GM19467 (cell line): ENCODE measurements around the gene DNAH17.

Experiments used
- ATAC-seq: cut with Tn5 transposase; IDR thresholded peaks from one replicate; pipeline ENCODE4 v1.9.1; 2021; ENCODE audit warnings: mild to moderate bottlenecking, moderate library complexity; ENCODE audit not compliant: unreplicated experiment

DNAH17 gene

DNA sequence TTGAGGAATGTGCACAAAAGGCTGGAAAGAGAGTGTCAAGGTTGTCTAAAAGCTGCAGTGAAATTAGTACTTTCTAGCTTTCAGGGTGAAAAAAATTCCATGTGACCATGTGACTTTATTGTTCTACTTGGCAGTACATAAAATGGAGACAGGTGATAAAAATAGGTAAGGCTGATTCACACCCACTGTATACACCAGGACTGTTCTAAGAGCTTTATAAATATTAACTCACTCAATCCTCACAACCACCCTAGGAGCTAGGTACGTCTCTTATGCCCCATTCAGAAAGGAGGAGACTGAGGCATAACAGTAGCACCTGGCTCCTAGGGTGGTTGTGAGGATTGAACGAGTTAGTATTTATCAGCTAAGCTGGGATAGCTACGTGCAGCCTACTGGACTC lies 28.2 kb upstream of the DNAH17 start:
- ATAC-seq = no peak

DNA sequence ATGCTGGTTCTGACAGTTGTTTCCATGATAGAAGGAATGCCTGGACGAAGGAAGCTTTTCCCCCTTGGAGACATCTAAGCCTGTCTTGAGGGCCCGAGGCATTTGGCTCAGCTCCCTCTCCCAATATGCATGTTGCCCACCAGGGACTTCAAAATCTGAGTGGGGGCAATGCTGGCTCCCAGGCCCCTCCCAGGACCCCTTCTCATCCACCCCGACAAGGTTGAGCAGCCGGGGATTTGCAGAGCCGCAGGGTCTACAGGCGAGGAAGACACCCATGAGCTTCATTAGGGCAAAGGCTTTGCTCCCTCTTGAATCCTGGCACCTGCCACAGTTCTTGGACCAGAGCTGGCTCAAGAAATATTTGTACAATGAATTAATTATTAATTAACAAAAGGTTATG lies 25.1 kb upstream of the DNAH17 start:
- no peak for ATAC-seq

DNA sequence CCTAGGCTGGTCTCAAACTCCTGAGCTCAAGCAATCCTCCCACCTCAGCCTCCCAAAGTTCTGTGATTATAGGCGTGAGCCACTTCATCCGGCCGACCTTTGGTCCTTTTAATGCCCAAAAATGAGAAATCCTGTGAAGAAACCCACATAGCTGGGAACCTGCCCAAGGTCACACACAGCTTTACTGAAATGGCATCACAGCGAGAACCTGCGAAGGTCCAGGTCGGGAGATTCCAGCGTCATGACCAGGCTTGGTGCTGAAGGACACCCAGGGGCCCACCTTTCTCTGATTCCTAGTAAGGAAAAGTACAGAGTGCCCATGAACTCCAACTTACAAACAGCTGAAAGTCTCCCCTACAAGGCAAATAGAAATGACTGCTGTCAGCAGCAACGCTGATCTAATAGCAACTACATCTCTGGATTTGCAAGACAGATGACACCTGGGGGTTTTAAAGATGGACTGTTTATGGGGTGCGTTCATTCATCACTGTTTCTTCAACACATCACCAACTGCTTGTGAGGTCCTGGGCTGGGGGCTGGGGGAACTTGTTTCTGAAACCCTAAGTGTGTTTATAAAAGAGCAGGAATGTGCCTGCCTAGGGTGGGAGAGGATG lies 24.5 kb upstream of the DNAH17 start:
- ATAC-seq = no peak

DNA sequence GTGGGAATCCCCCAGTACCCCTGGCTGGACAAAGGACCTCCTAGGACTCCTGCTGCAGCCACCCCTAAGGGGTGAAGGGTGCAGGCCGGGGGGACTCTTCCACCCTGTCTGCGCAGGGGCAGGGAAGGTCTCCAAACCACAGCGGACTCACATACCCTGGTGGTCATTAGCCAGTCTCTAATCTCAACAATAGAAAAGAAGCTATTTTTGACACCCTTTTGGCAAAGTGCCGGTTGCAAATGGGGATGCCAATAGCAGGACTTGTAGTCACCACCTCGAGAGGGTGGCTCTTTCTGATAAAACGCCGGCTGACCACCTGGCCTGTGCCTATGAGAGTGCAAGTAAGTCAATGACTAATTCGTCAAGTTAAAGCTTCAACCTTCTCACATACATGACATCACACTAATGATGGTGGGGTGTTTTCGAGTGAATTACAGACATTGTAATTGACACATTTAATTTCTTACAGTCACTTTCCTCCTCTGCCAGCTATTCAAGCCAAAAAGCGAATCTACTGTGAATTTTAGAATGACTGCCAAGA lies 23.1 kb upstream of the DNAH17 start:
- ATAC-seq = no peak

DNA sequence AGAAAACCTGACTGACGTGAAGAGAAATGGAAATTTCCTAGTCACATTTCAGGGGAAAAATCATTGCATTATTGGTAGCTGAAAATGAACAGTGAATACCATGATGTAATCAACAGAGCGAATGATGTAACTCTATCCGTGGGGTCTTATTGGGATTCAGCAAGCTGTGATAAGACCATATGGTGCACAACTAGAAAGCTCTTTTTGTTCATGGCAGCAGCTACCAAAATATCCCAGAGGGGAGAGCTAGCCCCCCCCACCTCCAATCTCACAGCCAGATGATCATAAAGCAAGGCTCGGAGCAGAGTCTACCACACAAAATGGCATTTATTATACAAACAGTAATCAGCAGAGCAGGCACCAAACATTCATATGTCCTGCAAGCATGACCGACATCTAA lies 22.2 kb upstream of the DNAH17 start:
- ATAC-seq = no peak

DNA sequence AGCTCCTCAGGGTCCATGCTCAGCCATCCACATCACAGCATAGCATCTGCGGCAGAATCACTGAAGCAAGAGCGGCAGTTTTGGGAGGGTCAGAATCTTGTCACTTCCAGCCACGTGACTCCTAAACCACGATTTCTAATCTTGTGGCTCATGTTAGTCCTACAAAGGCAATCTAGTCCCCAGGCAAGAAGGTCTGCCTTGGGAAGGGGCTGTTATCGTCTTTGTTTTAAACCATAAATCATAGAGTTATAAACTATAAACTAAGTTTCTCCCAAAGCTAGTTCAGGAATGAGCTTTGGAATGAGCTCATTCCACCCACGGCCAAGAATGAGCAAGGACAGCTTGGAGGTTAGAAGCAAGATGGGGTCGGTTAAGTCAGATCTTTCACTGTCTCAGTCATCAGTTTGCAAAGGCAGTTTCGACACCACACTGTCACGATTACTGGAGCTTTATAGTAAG lies 20.8 kb upstream of the DNAH17 start:
- ATAC-seq = no peak

DNA sequence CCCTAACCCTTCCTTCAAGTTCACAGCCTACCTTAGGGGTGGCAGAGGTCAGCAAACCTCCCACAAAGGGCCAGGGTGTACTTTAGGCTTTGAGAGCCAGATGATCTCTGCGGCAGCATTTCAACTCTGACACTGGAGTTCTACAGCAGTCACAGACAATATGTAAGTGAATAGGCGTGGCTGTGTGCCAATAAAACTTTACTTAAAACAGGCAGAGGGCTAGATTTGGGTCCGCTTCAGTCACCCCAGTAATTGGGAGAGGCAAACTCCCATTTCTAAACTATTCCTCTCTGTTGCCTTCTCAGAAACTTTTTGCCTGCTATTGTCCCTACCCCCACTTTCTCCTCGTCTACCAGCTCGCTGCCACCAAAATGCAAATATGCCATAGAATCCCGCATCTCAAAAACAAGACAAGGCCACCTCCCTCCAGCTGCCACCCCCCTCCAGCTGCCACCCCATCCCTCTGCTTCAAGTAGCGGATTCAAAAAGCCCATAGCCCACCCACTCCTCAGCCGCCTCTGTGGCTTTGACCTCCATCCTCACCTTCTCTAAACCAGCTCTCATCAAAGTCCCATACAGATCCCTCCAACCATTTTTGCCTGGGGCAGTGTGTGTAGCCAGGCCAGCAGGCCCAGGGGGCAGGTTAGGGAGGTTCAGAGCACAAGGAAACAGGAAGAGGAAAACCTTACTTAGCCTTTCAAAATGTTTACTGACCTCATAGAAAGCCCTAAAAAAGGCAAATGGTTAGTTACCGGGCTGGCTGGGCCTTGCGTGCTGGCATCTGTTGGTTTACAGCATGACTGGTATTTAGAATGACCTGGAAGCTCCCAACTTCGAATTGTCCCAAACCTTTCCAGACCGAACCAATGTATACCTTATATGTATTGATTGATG lies 19.9 kb upstream of the DNAH17 start:
- no peak for ATAC-seq

DNA sequence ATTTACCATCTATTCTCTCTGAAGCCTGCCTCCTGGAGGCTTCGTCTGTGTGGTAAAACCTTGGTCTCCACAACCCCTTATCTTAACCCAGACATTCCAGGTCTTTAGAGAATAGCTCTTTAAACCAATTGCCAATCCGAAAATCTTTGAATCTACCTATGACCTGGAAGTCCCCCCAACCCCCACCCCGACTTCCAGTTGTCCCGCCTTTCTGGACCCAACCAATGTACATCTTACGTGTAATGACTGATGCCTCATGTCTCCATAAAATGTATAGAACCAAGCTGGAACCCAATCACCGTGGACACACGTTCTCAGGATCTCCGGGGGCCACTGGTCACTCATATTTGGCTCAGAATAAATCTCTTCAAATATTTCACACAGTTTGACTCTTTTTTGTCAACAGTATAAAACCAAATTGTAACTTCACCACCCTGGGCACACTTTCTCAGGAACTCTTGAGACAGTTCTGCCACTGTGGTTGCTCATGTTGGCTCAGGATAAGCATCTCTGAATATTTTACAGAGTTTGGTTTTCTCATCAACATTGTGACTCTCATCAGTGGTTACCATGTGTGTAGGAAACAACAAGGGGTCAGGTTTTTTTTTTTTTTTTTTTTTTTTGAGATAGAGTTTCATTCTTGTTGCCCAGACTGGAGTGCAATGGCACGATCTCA lies 18.1 kb upstream of the DNAH17 start:
- ATAC-seq = no peak

DNA sequence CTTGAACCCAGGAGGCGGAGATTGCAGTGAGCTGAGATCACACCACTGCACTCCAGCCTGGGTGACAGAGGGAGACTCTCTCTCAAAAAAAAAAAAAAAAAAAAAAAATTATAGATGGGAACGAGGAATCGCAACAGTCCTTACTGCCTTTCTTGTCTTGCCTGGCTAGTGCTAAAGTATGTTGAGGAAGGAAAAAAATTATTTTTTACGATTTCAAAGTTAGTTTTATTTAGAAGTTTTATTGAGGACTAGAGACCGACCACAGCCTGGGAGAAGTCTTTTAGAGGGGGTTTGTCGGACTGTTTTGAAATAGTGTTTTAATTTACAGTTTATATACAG lies 15.8 kb upstream of the DNAH17 start:
- ATAC-seq = no peak

DNA sequence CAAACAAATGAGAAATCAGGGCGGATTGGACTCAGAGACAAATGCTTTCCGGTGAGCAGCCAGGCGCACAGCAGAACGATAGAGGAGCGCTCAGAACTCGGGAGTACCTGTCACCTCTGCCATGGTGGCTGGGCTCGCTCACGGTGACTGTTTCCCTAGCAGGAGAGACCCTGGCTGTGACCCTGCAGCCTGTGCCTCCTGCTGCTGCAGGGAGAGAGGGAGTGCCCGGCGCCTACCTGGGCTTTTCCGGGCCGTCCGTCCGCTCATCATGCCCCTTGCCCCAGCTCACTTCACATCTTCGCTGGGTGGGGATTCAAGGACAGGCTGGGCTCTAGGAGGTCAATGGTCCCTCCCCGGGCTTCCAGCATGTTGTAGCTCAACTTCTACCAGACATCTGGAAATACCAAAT lies 14.1 kb upstream of the DNAH17 start:
- ATAC-seq = no peak

DNA sequence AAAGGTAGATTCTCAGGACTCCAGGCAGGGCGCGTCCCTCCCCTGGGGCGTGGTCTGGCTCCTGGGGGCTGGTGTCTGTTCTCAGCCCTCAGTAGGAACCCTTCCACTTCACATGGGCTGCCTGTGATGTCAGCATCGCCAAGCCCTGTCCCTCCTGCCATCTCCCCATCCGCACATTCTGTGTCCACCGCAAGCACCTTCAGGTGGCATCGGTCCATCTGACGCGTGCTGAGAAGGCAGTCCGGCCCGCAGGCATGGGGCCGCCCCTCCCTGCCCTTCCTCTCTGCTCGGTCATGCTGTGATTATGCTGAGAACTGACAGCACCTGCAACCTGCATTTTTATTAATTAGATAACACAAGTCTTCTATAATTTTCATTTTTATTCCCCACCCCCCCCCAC lies 12.7 kb upstream of the DNAH17 start:
- no peak for ATAC-seq

DNA sequence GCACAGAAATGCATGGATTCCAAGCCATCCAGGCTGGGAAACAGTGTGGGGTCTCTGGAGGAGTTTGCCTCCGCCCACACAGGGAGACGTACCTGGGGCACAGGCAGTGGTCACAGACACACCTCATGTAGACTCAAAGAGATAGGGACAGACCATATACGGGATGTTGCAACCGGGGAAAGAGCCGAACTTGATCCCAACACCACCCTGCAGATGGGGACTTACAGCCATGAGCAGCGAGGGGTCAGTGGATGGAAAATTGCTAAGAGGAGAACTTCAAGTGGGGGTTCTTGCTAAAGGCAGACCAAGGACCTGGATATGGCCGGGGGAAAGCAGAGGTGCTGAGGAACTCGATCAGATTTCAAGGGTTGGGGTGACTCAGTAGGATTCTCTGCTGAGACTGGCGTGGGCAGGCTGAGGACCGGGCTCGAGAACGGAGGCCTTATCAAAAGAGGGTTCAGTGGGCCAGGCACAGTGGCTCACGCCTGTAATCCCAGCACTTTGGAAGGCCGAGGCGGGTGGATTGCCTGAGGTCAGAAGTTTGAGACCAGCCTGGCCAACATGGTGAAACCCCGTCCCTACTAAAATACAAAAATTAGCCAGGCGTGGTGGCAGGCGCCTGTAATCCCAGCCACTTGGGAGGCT lies 12.0 kb upstream of the DNAH17 start:
- no peak for ATAC-seq

DNA sequence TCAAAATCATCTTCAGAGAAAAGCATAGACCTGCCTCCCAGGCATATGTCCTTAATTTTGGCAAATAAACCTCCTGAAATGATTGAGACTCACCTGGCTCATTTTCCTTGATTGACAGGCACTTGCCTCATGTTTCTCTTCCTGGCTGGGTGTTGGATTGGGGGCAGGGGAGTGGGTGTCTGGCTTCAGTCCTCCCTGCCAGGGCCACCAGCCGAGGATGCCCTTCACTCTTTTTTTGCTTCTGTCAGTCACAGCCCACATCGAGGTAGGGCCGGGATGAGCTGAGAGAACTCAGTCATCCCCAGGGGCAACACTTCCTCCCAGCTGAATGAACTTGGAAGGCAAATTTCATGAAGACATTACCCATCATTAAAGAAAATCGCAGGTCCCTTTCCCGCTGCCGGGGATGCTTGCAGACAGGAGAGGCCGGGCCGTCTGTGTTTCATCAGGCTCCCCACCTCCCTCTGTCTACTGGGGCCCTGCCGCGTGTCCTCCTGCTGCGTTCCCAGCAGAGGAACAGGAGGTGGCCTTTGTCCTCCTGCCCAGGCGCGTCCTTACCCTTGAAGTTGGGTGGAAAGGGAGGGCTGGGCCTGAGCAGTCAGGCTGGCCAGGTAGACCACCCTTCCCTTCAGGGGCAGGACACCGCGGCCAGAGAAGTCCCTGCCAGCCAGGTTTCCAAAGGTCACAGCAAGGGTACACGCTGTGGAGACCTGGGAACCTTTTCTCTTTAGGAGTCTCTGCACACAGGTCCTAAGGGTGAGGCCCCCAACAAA lies 11.2 kb upstream of the DNAH17 start:
- no peak for ATAC-seq

DNA sequence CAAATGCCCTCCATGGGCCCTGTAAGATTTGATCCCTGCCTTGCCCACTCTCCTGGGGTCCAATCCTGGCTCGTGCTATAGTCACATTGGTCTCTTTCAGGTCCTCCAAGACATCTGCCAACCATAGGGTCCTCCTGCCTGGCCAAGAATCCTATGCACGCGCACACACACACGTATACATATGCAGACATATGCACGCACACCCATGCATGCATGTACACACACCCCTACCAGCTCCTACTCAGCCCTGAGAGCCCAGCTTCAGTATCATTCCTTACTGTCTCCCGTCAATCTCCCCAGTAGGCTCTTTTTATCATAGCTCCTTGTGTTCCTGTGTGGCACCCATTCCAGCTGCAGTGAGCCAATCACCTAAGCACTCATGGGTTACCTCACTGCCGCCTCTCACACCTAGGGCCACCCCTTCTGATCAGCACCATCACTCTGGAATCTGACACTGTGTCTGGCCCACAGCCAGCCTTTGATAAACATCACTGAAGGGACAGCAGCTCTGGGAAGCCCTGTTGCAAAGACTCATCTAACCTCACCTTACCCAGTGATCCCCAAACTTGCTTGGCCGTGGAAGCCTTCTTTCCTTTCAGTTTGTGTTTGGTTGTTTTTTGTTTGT lies 7.9 kb upstream of the DNAH17 start:
- no peak for ATAC-seq

DNA sequence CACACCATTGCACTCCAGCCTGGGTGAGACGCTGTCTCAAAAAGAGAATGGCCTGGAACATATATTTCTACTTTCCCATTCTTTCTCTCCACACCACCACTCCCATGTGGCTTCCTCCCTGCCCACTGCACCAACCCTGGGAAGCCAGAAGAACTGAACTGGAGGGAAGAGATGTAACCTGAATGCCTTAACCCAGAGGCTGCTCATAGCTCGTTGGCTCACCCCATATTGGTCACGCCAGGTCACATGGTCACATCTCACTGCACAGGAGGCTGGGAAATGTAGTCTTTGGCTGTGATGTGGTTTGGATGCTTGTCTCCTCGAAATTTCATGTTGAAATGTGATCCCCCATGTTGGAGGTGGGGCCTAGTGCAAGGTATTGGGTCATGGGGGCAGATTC lies 5.9 kb upstream of the DNAH17 start:
- no peak for ATAC-seq

DNA sequence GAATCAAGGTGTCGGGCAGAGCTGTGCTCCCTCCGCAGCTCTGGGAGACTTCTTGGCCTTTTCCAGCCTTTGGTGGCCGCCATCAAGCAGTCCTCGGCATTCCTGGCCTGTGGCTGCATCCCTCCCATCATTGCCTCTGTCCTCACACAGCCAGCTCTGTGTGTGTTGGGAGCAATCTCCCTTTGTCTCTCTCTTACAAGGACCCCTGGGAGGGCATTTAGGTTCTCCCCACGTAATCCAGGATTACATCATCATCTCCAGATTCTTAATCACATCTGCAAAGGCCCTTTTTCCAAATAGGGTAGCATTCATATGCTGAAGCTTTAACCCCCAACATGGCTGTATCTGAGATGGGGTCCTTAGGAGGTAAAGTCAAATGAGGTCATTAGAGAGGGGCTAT lies 4.1 kb upstream of the DNAH17 start:
- no peak for ATAC-seq

DNA sequence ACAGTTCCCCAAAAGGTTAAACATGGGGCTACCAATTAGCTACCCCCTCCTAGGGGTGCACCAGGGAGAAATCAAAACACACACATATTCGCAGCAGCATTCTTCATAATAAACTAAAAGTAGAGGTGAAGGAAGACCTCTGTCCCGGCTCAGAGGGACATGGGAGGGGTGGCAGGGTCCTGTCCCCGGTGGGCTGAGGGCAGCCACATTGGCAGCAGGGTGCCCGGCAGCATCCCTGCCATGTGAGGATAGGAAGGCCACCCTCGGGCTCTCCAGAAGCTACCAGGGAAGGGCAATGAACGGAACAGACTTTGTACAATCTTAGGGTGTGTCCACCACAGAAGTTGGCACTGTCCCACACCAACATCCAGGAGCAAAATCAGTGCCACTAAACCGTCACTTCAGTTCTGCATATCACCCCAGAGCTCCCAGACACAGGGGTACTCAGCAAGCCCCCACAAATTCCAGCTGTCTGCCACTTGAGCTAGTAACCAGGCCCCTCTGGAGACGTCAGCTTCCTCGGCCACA lies 3.1 kb upstream of the DNAH17 start:
- ATAC-seq = no peak

DNA sequence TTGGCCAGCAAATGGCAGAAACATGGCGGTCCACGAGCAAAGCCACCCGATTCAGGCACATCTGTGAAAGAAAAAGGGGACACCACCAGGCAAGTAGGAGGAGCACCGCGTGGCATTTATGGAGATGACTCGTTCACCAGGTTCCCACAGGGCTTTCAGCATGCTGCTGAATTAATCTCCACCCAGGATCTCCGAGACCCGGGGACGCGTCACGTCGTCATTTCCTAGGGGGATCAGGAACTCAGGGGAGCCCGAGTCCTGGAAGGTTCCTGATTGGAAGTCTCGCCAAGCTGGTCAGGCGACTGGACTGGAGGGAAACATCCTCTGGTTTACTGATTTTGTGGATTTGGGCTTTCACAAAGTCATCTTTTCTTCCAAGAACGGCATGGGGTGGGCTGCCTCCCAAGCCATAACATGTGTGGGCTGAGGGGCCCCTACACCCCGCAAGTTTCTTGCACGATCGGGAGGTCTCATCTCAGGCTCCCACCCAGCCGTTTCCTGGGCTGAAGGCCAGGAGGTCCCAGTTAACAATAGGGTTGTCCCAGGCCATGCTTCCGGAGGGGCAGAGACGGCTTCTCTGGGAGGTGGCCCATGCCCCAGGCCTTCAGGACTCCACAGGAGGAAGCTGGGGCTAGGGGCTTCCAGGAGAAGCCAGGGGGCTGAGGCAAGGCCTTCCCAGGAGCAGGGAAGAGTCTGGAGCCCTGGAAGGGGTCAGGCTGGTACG lies 645 bp downstream of the DNAH17 start:
- ATAC-seq = no peak

DNA sequence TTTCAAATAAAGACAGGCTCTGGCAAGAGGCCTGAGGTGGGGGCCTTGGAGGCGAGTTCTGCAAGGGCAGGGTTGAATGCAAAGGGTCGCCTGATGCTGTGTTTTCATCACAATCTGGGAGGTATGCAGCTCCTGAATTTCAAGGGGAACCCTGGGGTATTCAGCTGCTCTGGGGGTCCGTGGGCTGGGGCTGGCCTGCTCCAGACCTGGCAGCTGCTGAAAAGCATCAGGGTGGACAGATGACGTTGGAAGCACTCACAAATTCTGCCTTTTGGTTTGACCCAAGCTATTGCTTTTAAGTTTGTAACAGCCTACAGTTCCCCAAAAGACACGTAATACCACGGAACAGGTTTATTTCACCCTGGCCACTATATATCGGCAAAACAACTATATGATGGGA lies 1.3 kb downstream of the DNAH17 start:
- ATAC-seq = no peak
